ENCODE measurements around the gene ADGRG2. TPM values are rescaled to one million over a fixed set of nuclear protein-coding genes. Genes with fewer than 3 reads are reported as not detected.
"Not testable (repeated sequence)": the region's sequence is repeated elsewhere in the genome, so short reads cannot be mapped to it uniquely, and the experiment has no call there.

ADGRG2 gene
- total and polyA plus RNA-seq, 2 donors (not counting 1 experiment from before 2014, with no cell fraction given) = under 0.01 to 0.05 TPM

DNA sequence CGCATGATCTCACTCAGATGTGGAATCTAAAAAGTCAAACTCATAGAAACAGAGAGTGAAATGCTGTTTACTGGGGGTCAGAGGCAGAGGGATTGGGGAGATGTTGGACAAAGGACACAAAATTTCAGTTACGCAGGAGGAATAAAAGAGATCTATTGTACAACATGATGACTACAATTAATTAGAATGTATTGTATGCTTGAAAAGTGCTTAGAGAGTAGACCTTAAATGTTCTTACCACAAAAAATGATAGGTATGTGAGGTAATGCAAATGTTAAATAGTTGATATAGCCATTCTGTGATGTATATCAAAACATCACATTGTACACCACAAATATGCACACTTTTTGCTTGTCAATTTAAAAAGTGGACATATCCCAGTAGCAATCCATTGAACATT lies 102.3 kb downstream of the ADGRG2 start:
- peak in 1 of 2 donors; percentile 56 for DNase-seq (ENCODE audit: low read depth in 2 of 2)

GRCh38 chrX:19017271-19017670 lies 105.0 kb downstream of the ADGRG2 start:
- no peaks in the 10 kb centered on the region for H3K36me3 ChIP-seq (ENCODE audit: control insufficient read depth, insufficient read depth, low read length)
- no peaks in the 10 kb centered on the region for H3K4me1 ChIP-seq (ENCODE audit: control insufficient read depth, extremely low read depth, insufficient read depth, low read length)
- H3K27me3 ChIP-seq (ENCODE audit: control insufficient read depth, insufficient read depth, low read length) = no peaks in the 10 kb centered on the region
- H3K9me3 ChIP-seq (ENCODE audit: control insufficient read depth, insufficient read depth, low read depth, low read length) = no peaks in the 10 kb centered on the region
- peak; percentile 7 to 39 for DNase-seq (ENCODE audit: low read depth in 2 of 2)
- H3K4me3 ChIP-seq (replicated peaks in 1 of 4; ENCODE audit: control extremely low read depth in 1 of 4, insufficient read depth in 1 of 4, low read depth in 3 of 4, low read length in 4 of 4) = no peak overlapping the region
- no peaks in the 10 kb centered on the region for H3K79me2 ChIP-seq (ENCODE audit: control insufficient read depth, insufficient read depth, low read length)
- H4K20me1 ChIP-seq (ENCODE audit: control insufficient read depth, extremely low read depth, insufficient read depth, low read length) = no peaks in the 10 kb centered on the region
- no peak overlapping the region for H3K9ac ChIP-seq (ENCODE audit: insufficient read depth, low read length)
- H2AFZ ChIP-seq (ENCODE audit: low read length) = no peak overlapping the region
- no peak overlapping the region for H3K27ac ChIP-seq (ENCODE audit: insufficient read depth, low read length)
- H3K4me2 ChIP-seq (ENCODE audit: extremely low read depth, insufficient read depth, low read length) = no peak overlapping the region
- TF ChIP-seq EZH2 (IDR thresholded peaks at IDR 0.05; ENCODE audit: low read length, missing control alignments) = no peak
- TF ChIP-seq, protein P1, sequence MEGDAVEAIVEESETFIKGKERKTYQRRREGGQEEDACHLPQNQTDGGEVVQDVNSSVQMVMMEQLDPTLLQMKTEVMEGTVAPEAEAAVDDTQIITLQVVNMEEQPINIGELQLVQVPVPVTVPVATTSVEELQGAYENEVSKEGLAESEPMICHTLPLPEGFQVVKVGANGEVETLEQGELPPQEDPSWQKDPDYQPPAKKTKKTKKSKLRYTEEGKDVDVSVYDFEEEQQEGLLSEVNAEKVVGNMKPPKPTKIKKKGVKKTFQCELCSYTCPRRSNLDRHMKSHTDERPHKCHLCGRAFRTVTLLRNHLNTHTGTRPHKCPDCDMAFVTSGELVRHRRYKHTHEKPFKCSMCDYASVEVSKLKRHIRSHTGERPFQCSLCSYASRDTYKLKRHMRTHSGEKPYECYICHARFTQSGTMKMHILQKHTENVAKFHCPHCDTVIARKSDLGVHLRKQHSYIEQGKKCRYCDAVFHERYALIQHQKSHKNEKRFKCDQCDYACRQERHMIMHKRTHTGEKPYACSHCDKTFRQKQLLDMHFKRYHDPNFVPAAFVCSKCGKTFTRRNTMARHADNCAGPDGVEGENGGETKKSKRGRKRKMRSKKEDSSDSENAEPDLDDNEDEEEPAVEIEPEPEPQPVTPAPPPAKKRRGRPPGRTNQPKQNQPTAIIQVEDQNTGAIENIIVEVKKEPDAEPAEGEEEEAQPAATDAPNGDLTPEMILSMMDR (conservative IDR thresholded peaks at IDR 0.05 in 1 of 2, IDR thresholded peaks at IDR 0.05 in 1 of 2; ENCODE audit: low read depth in 1 of 2, low read length in 2 of 2) = peak; percentile 38 to 59

More for the DNA sequence above, 102.3 kb downstream of the ADGRG2 start:
- Histone ChIP-seq H3K9ac (ENCODE audit: insufficient read depth, low read length) (no peak overlapping the region), H3K79me2 (ENCODE audit: control insufficient read depth, insufficient read depth, low read length) (no peaks in the 10 kb centered on the region), H3K27me3 (ENCODE audit: control insufficient read depth, insufficient read depth, low read length) (no peaks in the 10 kb centered on the region), H3K4me2 (ENCODE audit: extremely low read depth, insufficient read depth, low read length) (no peak overlapping the region), H3K4me3 (replicated peaks in 1 of 4; ENCODE audit: control extremely low read depth in 1 of 4, insufficient read depth in 1 of 4, low read depth in 3 of 4, low read length in 4 of 4) (no peak overlapping the region), H3K27ac (ENCODE audit: insufficient read depth, low read length) (no peak overlapping the region), H2AFZ (ENCODE audit: low read length) (no peak overlapping the region), H4K20me1 (ENCODE audit: control insufficient read depth, extremely low read depth, insufficient read depth, low read length) (no peaks in the 10 kb centered on the region), H3K4me1 (ENCODE audit: control insufficient read depth, extremely low read depth, insufficient read depth, low read length) (no peaks in the 10 kb centered on the region), H3K9me3 (ENCODE audit: control insufficient read depth, insufficient read depth, low read depth, low read length) (no peaks in the 10 kb centered on the region), H3K36me3 (ENCODE audit: control insufficient read depth, insufficient read depth, low read length) (no peaks in the 10 kb centered on the region)
- TF ChIP-seq, protein P1 (conservative IDR thresholded peaks at IDR 0.05 in 1 of 2, IDR thresholded peaks at IDR 0.05 in 1 of 2; ENCODE audit: low read depth in 1 of 2, low read length in 2 of 2) = no peak
- no peak for TF ChIP-seq EZH2 (IDR thresholded peaks at IDR 0.05; ENCODE audit: low read length, missing control alignments)

- not testable (repeated sequence) for H3K27me3 ChIP-seq (ENCODE audit: control insufficient read depth, insufficient read depth, low read length); H3K27ac ChIP-seq (ENCODE audit: insufficient read depth, low read length); H3K36me3 ChIP-seq (ENCODE audit: control insufficient read depth, insufficient read depth, low read length); H3K4me3 ChIP-seq (replicated peaks in 1 of 4; ENCODE audit: control extremely low read depth in 1 of 4, insufficient read depth in 1 of 4, low read depth in 3 of 4, low read length in 4 of 4); H3K4me2 ChIP-seq (ENCODE audit: extremely low read depth, insufficient read depth, low read length); H2AFZ ChIP-seq (ENCODE audit: low read length); H3K79me2 ChIP-seq (ENCODE audit: control insufficient read depth, insufficient read depth, low read length); H4K20me1 ChIP-seq (ENCODE audit: control insufficient read depth, extremely low read depth, insufficient read depth, low read length); H3K9me3 ChIP-seq (ENCODE audit: control insufficient read depth, insufficient read depth, low read depth, low read length); H3K9ac ChIP-seq (ENCODE audit: insufficient read depth, low read length); H3K4me1 ChIP-seq (ENCODE audit: control insufficient read depth, extremely low read depth, insufficient read depth, low read length)
- DNase-seq (ENCODE audit: low read depth in 2 of 2) = peak in 1 of 2 donors; percentile 17
Measured at GRCh38 chrX:19016614-19017013, 105.7 kb downstream of the ADGRG2 start.

Measured in fibroblast of lung (primary cell).